GM21786 (cell line): ENCODE results near the gene METTL16.
"Not testable (repeated sequence)": the region's sequence is repeated elsewhere in the genome, so short reads cannot be mapped to it uniquely, and the experiment has no call there.

Source experiments
- ATAC-seq: cut with Tn5 transposase; IDR thresholded peaks from one replicate; pipeline ENCODE4 v1.9.1; 2021; ENCODE audit not compliant: unreplicated experiment

Gene METTL16

GRCh38 chr17:2452216-2452750 lies 59.4 kb downstream of the METTL16 start:
- no peak for ATAC-seq

GRCh38 chr17:2450016-2450650 lies 61.6 kb downstream of the METTL16 start:
- ATAC-seq, result no peak

- ATAC-seq, result no peak
These were observed 62.2 kb downstream of the METTL16 start for GRCh38 chr17:2449486-2449885.

GRCh38 chr17:2447479-2447878 lies 64.2 kb downstream of the METTL16 start:
- ATAC-seq, result not testable (repeated sequence)

GRCh38 chr17:2445638-2446037 lies 66.0 kb downstream of the METTL16 start:
- no peak for ATAC-seq

GRCh38 chr17:2444382-2444781 lies 67.3 kb downstream of the METTL16 start:
- ATAC-seq, result no peak

- no peak for ATAC-seq
These were observed 69.5 kb downstream of the METTL16 start for GRCh38 chr17:2442166-2442565.

GRCh38 chr17:2440930-2441329 lies 70.8 kb downstream of the METTL16 start:
- ATAC-seq, result no peak

- not testable (repeated sequence) for ATAC-seq
These were observed 71.7 kb downstream of the METTL16 start for GRCh38 chr17:2439997-2440396.

GRCh38 chr17:2438823-2439222 lies 72.9 kb downstream of the METTL16 start:
- ATAC-seq, result no peak

- no peak for ATAC-seq
These were observed 75.3 kb downstream of the METTL16 start for GRCh38 chr17:2436316-2436905.

- ATAC-seq, result no peak
These were observed 75.8 kb downstream of the METTL16 start for GRCh38 chr17:2435862-2436261.

GRCh38 chr17:2435181-2435741 lies 76.4 kb downstream of the METTL16 start:
- no peak for ATAC-seq

GRCh38 chr17:2433696-2434095 lies 78.0 kb downstream of the METTL16 start:
- ATAC-seq, result no peak

- ATAC-seq, result no peak
These were observed 83.8 kb downstream of the METTL16 start for GRCh38 chr17:2427910-2428309.

- ATAC-seq, result no peak
These were observed 84.5 kb downstream of the METTL16 start for GRCh38 chr17:2427215-2427614.

- ATAC-seq, result no peak
These were observed 88.4 kb downstream of the METTL16 start for GRCh38 chr17:2423271-2423670.

GRCh38 chr17:2421315-2422147 lies 90.2 kb downstream of the METTL16 start:
- no peak for ATAC-seq

- ATAC-seq, result no peak
These were observed 91.5 kb downstream of the METTL16 start for GRCh38 chr17:2420176-2420575.

GRCh38 chr17:2419486-2419885 lies 92.2 kb downstream of the METTL16 start:
- ATAC-seq, result no peak

- no peak for ATAC-seq
These were observed 93.1 kb downstream of the METTL16 start for GRCh38 chr17:2418572-2418971.
